Esophagus squamous epithelium (tissue), 5 donors: ENCODE data around the gene IL1RAPL2. TPM values are rescaled to one million over a fixed set of nuclear protein-coding genes. Genes with fewer than 3 reads are reported as not detected.

Experiments used
- DNase-seq: peaks from one replicate; lab custom pipeline; 2025; lab: John Stamatoyannopoulos, UW
- H3K27ac ChIP-seq, 4 donors: fragments of 200-600 bp; sonication (generic); one replicate each; pipeline ENCODE4 v1.5.1; 2016 to 2019; ENCODE audit warnings: mild to moderate bottlenecking in 1 of 4
- H3K27me3 ChIP-seq, 4 donors: fragments of 200-600 bp; sonication (generic); 1 replicate in 3 of 4; 2 replicates in 1 of 4; pipeline versions ENCODE4 v1.5.1 to v1.6.0; 2017 to 2021; ENCODE audit warnings: antibody characterized with exemption in 1 of 4
- H3K36me3 ChIP-seq, 3 donors: fragments of 200-600 bp; sonication (generic); one replicate each; pipeline ENCODE4 v1.5.1; 2016 to 2019
- H3K4me1 ChIP-seq, 3 donors: fragments of 200-600 bp; sonication (generic); one replicate each; pipeline ENCODE4 v1.5.1; 2017 to 2019
- H3K4me3 ChIP-seq, 4 donors: fragments of 200-600 bp; sonication (generic); 1 replicate in 3 of 4; 2 replicates in 1 of 4; pipeline ENCODE4 v1.5.1; 2016 to 2019; ENCODE audit warnings: mild to moderate bottlenecking in 2 of 4, moderate library complexity in 1 of 4
- H3K9me3 ChIP-seq, 3 donors: fragments of 200-600 bp; sonication (generic); one replicate each; pipeline ENCODE4 v1.5.1; 2016 to 2019
- POLR2A ChIP-seq, 4 donors: fragments of 450-650 bp; IDR thresholded peaks; one replicate each; pipeline ENCODE4 v1.6.1; 2017; ENCODE audit warnings: antibody characterized with exemption in 4 of 4, mild to moderate bottlenecking in 4 of 4, moderate library complexity in 3 of 4
- WGBS, 2 donors: methylation state at CpG; one replicate each; pipeline ENCODE4 v1.1.5; 2018; 5-methylcytosine and 5-hydroxymethylcytosine counted together
- intact Hi-C: fragments of 100-400 bp; cut with DNase I; formaldehyde crosslinking; loops from one replicate; pipeline ENCODE4 v1.15.0; 2022
- total RNA-seq, 4 donors: library from RNA; depleted of rRNA; stranded (reverse); fragments of >200 nt; gene quantifications; one replicate each; pipeline ENCODE4 v1.1.0, GENCODE V29; 2016
- TF ChIP-seq, protein P1 (sequence below), 6 experiments: fragments of 450-650 bp in 4 of 6; fragments of 200-600 bp in 2 of 6; sonication (generic) in 2 of 6; IDR thresholded peaks; one replicate each; pipeline ENCODE4 v1.5.1; 2016 to 2019; ENCODE audit warnings: antibody characterized with exemption in 6 of 6, mild to moderate bottlenecking in 4 of 6, moderate library complexity in 4 of 6
- donor health status: DM: yes; HTN: yes; CAD: no.

IL1RAPL2 gene
- total RNA-seq, 4 donors from 2014 or later = 0.09 TPM; not detected in 3

DNA sequence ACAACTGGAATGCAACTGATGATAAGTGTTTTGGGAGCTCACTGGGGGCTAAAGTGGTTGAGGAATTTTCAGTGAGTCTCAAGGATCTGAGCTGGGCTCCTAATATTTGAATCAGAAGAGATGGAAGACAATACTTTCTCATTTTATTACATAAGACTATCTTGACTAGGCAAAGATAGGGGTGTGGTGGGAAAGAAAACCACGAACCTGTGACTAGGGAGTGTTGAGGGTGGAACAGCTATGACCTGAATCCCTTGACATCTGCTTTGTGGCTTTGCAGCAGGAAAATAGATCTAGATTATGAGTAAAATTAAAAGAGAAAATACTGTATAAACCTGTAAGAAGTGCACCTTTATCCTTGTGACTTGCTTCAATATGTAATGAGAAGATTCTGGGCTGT is 949.6 kb downstream of the IL1RAPL2 start:
- Histone ChIP-seq H3K9me3 (no peaks in the 10 kb centered on the region), H3K27me3 (no peaks in the 10 kb centered on the region), H3K27ac (no peak overlapping the region), H3K4me3 (no peak overlapping the region), H3K4me1 (no peaks in the 10 kb centered on the region), H3K36me3 (no peaks in the 10 kb centered on the region)
- no peak for DNase-seq
- no peak for TF ChIP-seq POLR2A (IDR thresholded peaks at IDR 0.05)
- TF ChIP-seq, protein P1, sequence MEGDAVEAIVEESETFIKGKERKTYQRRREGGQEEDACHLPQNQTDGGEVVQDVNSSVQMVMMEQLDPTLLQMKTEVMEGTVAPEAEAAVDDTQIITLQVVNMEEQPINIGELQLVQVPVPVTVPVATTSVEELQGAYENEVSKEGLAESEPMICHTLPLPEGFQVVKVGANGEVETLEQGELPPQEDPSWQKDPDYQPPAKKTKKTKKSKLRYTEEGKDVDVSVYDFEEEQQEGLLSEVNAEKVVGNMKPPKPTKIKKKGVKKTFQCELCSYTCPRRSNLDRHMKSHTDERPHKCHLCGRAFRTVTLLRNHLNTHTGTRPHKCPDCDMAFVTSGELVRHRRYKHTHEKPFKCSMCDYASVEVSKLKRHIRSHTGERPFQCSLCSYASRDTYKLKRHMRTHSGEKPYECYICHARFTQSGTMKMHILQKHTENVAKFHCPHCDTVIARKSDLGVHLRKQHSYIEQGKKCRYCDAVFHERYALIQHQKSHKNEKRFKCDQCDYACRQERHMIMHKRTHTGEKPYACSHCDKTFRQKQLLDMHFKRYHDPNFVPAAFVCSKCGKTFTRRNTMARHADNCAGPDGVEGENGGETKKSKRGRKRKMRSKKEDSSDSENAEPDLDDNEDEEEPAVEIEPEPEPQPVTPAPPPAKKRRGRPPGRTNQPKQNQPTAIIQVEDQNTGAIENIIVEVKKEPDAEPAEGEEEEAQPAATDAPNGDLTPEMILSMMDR (IDR thresholded peaks at IDR 0.05) = no peak
- intact Hi-C loops = no loop called here
- 40 to 41% methylated on average over 1 of the region's 1 CpG for WGBS, 2 donors

GRCh38 chrX:105526431-105526830 is 960.4 kb downstream of the IL1RAPL2 start:
- H3K4me3 ChIP-seq = no peak overlapping the region
- no peak overlapping the region for H3K27ac ChIP-seq
- TF ChIP-seq, protein P1 (IDR thresholded peaks at IDR 0.05) = no peak
- TF ChIP-seq POLR2A (IDR thresholded peaks at IDR 0.05) = no peak
- WGBS, 2 donors = 14 to 81% methylated on average over 1 of the region's 1 CpG
- no peaks in the 10 kb centered on the region for H3K27me3 ChIP-seq
- H3K36me3 ChIP-seq = no peaks in the 10 kb centered on the region
- no peak for DNase-seq
- peaks cover 0 to under 1% (median 0%) of the 10 kb centered on the region in 3 donors for H3K9me3 ChIP-seq
- intact Hi-C loops = no loop called here
- H3K4me1 ChIP-seq = no peaks in the 10 kb centered on the region

GRCh38 chrX:105527759-105528158 is 961.8 kb downstream of the IL1RAPL2 start:
- Histone ChIP-seq H3K27ac (no peak overlapping the region), H3K4me1 (no peaks in the 10 kb centered on the region), H3K4me3 (no peak overlapping the region), H3K36me3 (no peaks in the 10 kb centered on the region), H3K9me3 (peaks cover 0 to 5% (median 0%) of the 10 kb centered on the region in 3 donors), H3K27me3 (no peaks in the 10 kb centered on the region)
- DNase-seq = no peak
- intact Hi-C loops = no loop called here
- TF ChIP-seq POLR2A (IDR thresholded peaks at IDR 0.05) = no peak
- TF ChIP-seq, protein P1 (IDR thresholded peaks at IDR 0.05) = no peak
- whole genome bisulfite sequencing, 2 donors = 0 to 50% methylated on average over 1 of the region's 1 CpG

DNA sequence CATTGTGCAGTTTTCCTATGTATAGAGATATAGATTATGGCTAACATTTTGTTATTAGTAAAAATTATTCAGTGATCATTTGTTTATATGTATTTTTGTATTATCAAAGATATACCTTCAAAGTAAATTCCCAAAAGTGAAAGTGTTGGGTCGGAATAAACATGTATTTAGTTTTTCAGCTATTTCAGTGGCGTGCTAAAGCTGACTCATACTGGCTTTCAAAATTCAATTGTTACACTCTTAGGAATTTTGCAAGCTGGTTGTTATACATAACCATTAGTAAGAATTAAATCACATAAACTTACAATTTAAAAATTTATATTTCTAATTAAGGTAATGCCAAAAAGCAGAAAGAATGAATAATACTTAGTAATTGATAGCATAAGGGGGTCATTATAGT is 968.0 kb downstream of the IL1RAPL2 start:
- Histone ChIP-seq H3K27ac (no peak overlapping the region), H3K9me3 (peaks cover 0 to 5% (median 0%) of the 10 kb centered on the region in 3 donors), H3K4me1 (no peaks in the 10 kb centered on the region), H3K27me3 (no peaks in the 10 kb centered on the region), H3K4me3 (no peak overlapping the region), H3K36me3 (no peaks in the 10 kb centered on the region)
- intact Hi-C loops = no loop called here
- TF ChIP-seq, protein P1 (IDR thresholded peaks at IDR 0.05) = no peak
- no peak for TF ChIP-seq POLR2A (IDR thresholded peaks at IDR 0.05)
- DNase-seq = no peak
- WGBS, 2 donors = 59 to 60% methylated on average over 2 of the region's 2 CpGs

GRCh38 chrX:105543283-105543682 is 977.3 kb downstream of the IL1RAPL2 start:
- no peak for DNase-seq
- intact Hi-C loops = no loop called here
- Histone ChIP-seq H3K4me3 (no peak overlapping the region), H3K27me3 (no peaks in the 10 kb centered on the region), H3K4me1 (no peaks in the 10 kb centered on the region), H3K36me3 (no peaks in the 10 kb centered on the region), H3K27ac (no peak overlapping the region), H3K9me3 (no peaks in the 10 kb centered on the region)
- TF ChIP-seq, protein P1 (IDR thresholded peaks at IDR 0.05) = no peak
- no peak for TF ChIP-seq POLR2A (IDR thresholded peaks at IDR 0.05)
